GM18502 (cell line): ENCODE measurements around the gene SERTAD4.
"Not testable (repeated sequence)": the region's sequence is repeated elsewhere in the genome, so short reads cannot be mapped to it uniquely, and the experiment has no call there.

Experiments
- ATAC-seq: cut with Tn5 transposase; IDR thresholded peaks from one replicate; pipeline ENCODE4 v1.9.1; 2021; ENCODE audit warnings: mild to moderate bottlenecking; ENCODE audit not compliant: unreplicated experiment, poor library complexity

Gene SERTAD4

DNA sequence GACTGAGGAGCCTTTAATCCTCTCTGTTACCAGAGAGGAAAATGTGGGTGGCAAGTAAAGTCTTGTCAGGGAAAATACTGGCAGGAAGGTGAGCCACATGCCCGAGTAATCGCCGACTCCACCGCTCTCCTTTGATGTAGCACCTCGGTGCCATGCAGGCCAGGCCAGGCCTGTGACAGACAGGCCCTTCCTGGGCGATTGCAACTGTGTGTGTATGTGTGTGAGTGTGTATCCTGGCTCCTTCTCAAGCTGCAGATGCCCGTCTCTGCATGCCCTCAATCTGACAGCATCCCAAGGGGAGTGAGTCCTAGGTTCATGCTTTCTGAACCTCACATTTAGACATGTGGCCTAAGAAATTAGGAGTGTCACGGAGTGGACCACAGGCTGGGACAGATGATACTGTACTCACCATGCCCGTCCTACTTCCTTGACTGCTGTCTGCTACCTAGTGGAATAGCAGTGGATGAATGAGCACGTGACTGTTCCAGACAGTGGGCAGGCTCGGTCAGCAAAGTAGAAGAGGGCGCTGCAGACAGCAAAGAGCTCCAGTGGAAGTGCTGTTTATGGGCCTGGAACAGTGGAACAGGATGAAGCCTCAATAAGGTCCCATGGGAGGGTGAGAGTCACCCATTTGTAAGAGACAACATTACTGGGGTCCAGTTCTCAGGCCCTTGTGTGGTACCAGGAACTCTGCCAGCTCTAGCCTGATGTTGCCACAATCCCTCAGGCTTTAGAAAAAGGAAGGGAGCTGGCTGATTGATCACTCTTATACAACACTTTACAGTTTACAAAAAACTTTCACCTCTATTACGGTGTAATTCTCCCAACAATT lies 25.3 kb downstream of the SERTAD4 start:
- ATAC-seq, result no peak

DNA sequence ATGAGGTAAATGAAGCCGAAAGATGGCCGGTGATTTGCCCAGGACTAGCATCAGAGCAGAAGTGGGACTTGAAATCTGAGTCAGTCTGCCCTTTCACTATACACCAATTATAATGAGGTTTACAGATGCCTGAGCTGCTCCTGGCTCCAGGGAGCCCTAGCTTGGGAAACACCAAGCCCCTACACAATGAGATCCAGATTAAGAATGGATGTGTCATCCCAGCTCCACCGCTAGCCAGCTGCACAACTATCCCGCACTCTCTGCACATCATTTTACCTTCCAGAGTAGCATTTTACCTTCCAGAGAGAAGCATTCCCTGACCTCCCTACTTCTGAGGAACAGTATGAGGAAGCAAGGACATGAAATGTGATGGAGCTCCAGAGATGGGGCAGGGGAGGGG lies 27.0 kb downstream of the SERTAD4 start:
- ATAC-seq, result no peak

DNA sequence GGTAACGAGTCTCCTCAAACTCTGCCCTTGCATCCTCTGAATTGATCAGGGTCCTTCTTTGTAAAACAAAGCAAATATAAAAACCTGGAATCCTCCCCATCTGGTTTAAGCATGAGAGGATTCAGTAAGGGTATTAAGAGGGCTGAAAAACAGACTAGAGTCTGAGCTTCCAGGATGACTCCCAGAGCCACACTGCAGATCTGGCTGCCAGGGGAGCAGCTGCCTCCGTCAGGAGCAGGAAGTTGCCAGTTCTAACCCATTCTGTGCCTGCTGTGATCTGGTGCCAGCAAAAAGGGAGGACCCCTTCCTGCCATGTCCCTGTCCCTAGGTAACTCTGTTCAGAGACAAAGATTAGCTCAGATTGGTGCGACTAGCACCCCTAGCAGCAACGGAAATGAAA lies 27.5 kb downstream of the SERTAD4 start:
- no peak for ATAC-seq

DNA sequence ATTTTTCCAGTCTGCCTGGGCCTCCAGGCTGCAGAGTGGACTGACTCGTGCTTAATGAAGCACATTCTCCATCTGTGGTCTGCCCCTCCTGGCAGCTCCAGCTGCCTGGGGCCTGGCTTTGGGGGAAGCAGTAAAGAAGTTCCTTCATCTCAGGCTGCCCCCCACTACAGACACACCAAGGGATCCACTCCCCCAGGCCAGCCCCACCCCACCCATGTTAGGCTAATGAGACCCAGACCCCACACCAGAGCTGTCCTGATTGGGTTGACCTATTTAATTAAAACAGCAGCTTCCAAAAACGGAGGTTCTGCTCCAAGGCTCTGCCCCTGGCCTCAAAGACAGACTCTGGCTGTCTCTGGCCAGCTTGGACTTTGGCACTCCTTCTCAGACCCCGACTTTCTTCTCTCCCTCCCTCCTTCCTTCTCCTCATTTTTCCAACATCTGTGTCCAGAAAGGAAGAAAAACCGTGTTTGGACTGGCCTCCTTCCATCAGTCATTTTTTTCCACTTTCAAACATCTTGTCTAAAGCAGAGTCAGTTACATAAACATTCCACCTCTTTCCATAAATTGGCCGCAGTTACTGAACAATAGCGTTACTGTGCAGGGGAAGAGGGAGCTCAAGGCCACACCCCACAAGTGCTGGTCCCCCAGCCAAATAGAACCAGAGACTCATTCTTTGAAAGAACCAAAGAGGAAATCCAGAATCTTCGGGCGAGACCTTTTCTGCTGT lies 29.7 kb downstream of the SERTAD4 start:
- no peak for ATAC-seq

DNA sequence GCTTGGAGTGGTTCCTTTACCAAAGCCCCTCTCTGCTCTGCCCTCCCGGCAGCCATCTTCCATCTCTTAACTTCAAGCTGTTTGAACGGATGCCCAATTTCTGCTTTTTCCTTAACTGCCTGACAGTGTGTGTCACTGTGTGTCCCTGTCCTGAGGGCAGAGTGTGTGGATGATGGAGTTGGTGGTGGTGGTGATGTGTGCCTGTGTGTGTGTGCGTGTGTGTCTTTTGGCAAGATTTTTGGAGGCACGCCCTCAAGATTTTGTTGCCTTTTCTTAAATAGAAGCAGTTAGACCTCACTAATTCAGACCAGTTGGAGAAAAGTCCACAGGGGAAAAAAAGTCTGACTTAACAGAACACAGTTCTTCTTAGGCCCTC lies 30.3 kb downstream of the SERTAD4 start:
- ATAC-seq, result no peak

DNA sequence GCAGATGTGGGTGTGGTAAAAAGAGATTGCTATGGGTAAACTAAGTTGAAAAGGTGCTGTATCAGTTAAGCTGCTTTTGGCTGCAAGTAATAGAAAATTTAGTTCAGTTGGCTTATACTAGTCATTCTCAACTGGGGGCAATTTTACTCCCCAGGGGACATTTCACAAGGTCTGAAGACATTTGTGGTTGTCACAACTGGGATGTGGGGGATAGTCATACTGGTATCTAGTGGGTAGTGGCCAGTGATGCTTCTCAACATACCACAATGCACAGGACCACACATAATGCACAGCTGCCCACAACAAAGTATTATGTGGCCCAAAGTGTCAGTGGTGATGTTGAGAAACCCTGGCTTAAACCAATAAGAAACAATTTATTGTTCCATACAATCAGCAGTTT lies 31.4 kb downstream of the SERTAD4 start:
- no peak for ATAC-seq

DNA sequence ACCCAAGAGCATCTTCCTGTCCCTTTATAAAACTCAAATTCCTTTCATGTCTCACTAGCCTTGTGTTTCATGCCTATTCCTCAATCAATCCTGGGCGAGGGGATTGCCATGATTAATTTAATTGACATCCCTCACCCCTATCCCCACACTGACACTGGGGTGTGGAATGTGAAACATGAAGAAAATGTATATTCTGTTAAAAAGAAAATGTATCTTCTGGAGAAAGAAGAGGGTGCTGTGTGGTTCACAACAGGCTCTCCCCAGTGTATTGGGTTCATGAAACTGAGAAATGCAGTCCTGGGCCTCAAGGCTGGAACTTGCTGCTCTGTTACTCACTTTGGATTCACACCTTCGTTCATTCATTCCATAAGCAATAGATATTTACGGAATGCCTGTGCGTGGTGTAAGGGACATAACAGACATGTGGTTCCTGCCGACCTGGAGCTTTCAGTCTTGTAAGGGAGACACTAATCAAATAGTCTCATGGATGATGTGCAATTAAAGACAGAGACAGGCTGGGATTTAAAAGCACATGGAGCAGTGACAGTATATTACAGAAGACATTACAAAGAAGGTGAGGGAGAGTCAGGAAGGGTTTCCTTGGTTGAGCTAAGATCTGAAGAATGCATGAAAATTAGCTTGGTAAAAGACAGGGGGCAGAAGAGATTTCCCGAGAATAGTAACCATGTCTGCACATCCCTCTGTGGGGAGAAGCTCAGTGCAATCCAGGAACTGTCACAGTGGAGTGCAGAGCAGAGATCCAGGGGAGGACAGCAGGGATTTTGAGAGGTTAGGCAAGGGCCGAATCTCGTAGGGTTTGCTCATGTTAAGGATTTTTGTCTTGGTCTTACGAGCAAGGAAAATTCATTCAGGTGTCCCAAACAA lies 32.1 kb downstream of the SERTAD4 start:
- no peak for ATAC-seq

DNA sequence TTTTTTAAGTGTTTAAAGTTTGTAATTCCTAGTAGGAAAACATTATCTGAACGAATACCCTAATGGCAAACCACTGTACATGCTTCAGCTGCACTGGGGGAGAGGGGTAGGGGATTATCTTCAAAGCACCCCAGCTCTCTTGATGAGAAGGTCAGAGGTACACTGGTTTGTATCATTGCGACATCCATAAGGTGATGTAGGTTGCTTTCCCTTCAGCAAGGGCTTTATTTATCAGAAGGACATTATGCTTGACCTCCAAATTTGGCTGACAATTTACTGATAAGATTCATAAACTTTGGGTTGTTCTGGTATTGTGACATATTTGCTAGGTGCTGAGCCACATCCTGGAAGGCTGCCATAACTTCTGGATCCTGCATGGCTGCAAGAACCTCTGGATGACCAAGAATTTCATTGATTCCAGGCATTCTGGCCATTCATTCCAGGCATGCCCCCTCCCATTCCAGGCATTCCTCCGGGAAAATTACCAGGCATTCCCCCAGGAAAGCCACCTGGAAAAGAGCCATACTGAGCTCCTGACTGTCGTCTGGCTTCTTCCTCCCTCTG lies 32.9 kb downstream of the SERTAD4 start:
- ATAC-seq, result not testable (repeated sequence)

DNA sequence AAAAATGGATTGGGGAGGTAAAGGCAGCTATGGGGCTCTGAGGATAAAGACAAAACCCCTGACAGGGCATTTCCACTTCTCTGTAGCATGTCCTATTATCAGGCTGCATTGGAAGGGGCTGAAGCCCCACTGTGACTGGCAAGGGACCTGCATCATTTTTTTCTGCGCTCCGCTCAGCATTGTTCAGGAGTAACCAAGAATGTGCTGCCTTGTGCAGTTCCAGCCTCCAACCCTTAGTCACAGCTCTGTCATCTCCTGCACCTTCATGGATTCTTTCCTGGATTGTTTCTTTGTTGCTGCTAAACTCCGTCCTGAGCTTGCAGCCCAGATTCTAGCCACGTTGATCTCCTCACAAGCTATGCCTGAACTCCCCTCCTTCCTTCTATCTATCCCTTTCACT lies 37.4 kb downstream of the SERTAD4 start:
- ATAC-seq, result no peak

DNA sequence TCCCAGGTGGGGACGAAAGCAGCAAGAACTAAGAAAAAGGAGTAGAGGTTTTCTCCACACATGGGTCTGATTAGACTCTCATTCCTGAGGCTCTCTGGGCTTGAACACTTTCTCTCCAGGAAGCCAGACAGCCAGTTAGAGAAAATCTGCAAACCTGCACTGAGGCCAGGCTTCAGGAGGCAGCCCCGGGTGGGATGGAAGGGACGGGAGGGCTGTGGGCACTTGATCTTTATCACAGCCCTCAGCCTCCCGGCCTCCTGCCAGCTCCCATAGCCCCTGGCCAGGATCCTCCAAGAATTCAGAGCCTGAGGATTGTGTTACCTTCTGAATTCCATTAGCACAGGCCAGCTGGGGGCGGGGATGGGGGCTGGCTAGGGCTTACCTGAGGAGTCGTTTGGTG lies 40.1 kb downstream of the SERTAD4 start:
- no peak for ATAC-seq

DNA sequence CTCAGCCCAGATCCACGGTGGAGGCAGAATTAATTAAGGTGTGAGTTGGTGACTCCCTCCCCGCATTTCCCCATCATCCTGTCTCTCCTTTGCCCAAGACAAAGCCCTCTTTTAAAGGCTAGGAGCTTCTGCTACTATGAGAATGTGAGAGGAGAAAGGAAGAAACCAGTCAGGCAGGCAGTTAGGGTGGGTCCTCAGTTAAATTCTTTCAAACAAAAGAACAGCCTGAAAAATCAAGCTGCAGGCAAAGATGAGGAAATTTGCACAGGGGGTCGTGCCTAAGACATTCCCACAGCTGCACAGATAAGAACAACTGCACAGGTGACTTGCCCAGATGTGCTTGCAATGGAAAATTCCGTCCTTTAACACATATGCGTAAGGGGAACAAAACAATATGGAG lies 47.6 kb downstream of the SERTAD4 start:
- no peak for ATAC-seq

DNA sequence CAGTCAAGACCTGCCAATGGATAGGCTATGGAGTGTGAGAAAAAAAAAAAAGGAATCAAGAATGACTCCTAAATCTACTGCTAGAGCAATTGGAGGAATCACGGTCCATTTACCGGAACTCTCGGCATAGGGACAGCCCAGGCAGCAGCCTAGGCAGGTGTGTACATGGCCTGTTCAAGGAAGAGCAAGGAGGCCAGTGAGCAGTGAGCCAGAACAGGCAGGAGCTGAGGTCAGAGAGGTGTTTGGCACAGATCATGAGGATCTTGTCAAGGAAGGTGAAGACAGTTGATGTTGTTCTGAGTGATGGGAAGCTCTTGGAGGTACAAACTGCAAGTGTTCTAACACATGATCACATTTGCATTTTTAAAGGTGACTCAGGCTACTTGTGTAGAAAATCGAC lies 55.5 kb downstream of the SERTAD4 start:
- ATAC-seq, result no peak

DNA sequence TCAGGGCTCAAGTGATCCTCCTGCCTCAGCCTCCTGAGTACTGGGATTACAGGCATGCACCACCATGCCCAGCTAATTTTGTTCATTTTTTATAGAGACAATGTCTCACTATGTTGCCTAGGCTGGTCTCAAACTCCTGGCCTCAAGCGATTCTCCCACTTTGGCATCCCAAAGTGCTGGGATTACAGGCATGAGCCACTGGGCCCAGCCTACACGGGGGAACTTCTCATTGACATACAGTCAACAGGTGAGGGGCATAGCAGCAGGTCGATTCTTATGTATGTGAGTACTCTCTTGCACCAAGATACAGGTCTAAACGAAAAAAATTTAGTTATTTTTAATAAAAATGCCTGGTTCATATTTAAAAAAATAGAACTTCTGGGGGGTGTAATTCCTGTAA lies 56.7 kb downstream of the SERTAD4 start:
- ATAC-seq, result no peak

DNA sequence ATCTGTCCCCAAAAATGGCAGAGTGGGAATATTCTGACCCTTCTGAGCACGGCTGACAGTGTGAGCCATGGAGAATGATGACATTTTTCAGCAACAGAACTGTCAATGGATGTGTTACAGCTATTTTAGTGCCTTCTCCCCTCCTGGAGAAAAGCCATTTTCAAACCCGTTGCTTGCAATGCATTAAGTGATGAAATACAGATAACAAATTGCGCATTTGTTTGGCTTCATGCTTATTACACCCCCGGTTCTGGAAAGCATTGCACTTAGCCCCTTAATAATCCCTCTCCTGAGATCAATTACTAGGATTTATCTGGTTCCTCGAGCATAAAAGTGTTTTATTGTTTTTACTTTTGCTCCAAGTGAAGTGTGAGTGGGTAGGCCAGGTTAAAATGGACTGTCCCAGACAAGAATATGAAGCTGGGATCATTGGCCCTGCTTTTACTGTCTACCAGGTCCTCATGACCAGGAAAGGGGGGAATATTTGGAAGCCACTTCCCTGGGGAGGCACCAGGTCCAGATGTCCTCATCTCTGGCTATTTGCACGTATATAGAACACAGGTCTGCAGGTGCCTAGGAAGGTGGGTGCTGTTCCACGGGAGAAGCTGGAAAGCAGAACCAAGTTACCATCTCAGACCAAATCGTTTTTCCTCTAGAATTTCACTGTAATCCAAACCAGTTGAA lies 58.6 kb downstream of the SERTAD4 start:
- no peak for ATAC-seq

DNA sequence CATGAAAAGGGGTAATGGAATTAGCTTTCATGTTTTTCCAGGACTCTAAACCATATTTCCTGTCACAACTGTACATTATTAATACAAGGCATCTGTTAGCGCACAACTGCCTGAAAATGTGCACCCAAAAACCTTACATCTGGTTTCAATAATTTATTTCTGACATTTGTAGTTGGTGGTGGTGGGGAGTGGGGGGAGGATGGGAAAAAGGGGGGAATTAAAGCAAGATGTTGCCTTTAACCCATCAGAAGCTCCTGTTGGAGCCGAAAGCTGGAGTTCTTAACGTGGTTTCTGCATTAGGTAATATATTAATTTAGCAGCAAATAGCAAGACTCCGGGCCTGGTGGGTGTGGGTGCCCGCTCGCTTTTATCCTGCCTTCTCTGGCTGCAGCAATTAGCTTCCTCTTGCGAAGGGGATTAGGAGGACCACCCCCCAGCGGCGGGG lies 59.2 kb downstream of the SERTAD4 start:
- no peak for ATAC-seq

DNA sequence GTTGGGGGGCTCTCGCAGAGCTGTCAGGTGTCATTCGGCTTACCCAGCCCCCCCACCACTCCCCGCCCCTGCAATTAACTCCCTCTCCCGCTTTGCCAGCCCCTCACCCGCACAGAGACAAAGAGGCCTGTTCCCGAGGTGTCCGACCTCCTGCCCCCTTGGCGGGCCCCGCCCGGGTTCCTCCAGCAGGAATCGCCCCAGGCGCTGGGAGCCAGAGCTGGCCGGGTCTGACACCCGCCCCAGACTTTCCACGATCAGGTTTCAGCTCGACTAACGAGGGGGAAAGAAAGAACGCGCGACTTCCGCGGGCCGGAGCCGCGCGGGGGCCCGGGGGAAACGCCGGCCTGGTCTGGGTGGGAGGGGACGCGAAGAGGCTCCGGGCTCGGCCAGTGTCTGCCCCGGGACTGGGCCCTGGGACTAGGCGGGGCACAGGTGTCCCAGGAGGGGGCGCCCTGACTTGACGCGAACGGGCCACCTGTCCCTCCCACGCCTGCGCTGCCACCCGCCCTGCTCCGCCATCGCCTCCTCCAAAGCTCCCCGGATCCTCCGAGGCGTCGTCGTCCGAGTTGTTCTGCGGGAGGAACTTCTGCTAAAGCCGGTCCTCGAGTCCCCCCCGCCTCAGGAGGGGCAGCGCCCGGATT lies 59.8 kb downstream of the SERTAD4 start:
- ATAC-seq, result peak; percentile 79

DNA sequence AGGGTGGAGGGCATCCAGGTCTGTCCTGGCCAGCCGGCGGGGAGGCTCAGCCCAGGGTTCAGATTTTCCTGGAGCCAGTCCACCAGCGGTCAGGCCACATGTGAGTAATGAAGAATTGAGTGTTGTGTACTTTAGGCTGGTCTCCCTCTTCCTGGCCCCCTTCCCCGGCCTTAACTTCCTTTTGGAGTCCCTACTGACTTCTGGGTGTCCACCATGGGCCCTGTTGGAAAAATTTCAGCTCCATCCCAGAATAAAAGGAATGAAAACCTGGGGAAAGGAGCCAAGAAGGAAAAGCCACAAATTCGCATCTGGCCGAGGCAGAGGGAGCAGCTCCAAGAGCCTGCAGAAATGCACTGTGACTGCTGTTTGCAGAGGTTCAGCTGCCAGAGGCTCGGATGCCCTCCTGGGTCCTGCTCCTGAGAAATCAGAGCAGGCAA lies 60.6 kb downstream of the SERTAD4 start:
- ATAC-seq, result no peak

DNA sequence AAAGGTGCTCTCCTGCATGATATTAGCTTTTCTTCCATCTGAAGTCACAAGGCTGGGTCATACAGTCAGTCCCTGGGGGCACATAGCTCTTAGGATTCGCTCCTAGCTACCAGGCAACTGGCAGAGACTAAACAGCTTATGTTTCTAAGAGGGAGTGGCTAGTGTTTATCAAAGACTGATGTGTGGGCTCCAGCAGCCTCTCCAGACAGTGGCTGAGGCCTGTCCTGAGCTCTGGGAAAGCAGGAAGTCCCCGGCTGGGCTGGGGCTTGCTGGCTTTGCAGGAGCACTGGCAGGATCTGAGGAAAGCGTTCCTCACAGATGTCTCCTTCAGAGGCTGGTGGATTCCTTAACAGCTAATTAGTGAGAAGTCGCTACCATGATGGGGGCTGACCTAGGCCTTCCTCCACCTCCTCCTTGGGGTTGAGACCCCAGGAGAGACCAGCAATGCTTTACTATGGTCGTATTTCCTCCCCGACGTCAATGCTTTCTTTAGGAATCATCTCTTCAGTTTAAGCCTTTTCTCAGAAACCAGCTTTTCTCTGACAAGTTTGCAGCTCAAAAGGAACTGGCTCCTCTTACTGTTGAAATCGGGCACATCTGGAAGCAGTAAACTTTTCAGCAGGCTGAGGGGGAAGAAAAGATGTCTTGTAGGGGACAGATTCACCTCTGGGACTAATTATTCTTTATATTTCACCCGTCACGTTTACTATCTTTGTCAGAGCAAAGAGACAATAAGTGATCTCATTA lies 62.6 kb downstream of the SERTAD4 start:
- no peak for ATAC-seq
